Spleen (tissue), 7 donors: ENCODE data around the gene ABCC8.

Experiments
- CTCF ChIP-seq, 11 experiments: fragments of 200-600 bp in 7 of 11; fragments of 450-650 bp in 4 of 11; sonication (generic) in 4 of 11; IDR thresholded peaks in 8 of 11; conservative IDR thresholded peaks in 3 of 11; 1 replicate in 7 of 11; 2 replicates in 4 of 11; pipeline versions ENCODE4 v1.4.0 to v1.8.0; 2016 to 2021; ENCODE audit warnings: antibody characterized with exemption in 11 of 11, inconsistent platforms in 4 of 11, mild to moderate bottlenecking in 1 of 11
- POLR2A ChIP-seq, 3 donors: fragments of 450-650 bp; IDR thresholded peaks; one replicate each; pipeline ENCODE4 v1.5.1; 2017; ENCODE audit warnings: antibody characterized with exemption in 3 of 3, mild to moderate bottlenecking in 1 of 3
- POLR2AphosphoS5 ChIP-seq, 3 donors: sonication (generic); formaldehyde crosslinking; IDR thresholded peaks; one replicate each; pipeline ENCODE4 v1.5.1; 2017; ENCODE audit warnings: antibody characterized with exemption in 3 of 3
- donor health status: DM: no; HTN: no; CAD: no; lungs with moderate emphysema.
- donor health status: DM: no; HTN: no; CAD: no.
- donor health status: DM: no; HTN: no; CAD: no.

- TF ChIP-seq POLR2AphosphoS5 (IDR thresholded peaks at IDR 0.05) (no peak), CTCF (IDR thresholded peaks at IDR 0.05 in 8 of 11, conservative IDR thresholded peaks at IDR 0.05 in 3 of 11) (no peak), POLR2A (IDR thresholded peaks at IDR 0.05) (no peak)
Measured at GRCh38 chr11:17514476-17514875, 37.8 kb upstream of the ABCC8 start.
